HepG2 (cell line): ENCODE measurements around the gene YIF1A. TPM values are rescaled to one million over a fixed set of nuclear protein-coding genes. Genes with fewer than 3 reads are reported as not detected.

Experiments
- ATAC-seq: fragments of 200-7000 bp; cut with Tn5 transposase; 3 replicates; pipeline ENCODE4 v1.9.1; 2020; ENCODE audit warnings: mild to moderate bottlenecking, moderate library complexity
- BruUV-seq: library from RNA; stranded (reverse); fragments of 400-500 nt; replicated peaks from 2 replicates; lab custom pipeline; 2021; lab: Mats Ljungman, UMichigan
- CTCF ChIA-PET: fragments of 300-600 bp; formaldehyde crosslinking; extraction: SDS; loops from one replicate; lab custom pipeline; 2021; ENCODE audit warnings: low total read pairs, inconsistent platforms, low intra/inter-chr PET ratio; lab: Yijun Ruan, JAX
- POLR2A ChIA-PET: fragments of 350-600 bp; sonication (Branson Sonifier 250); formaldehyde crosslinking; loops from one replicate; lab custom pipeline; 2020; ENCODE audit warnings: antibody characterized with exemption, inconsistent platforms; lab: Yijun Ruan, JAX
- DNase-seq: peaks from one replicate; pipeline ENCODE4 v3.0.0-alpha.2; 2015; ENCODE audit warnings: low spot score
- FAIRE-seq: peaks from 3 replicates; lab custom pipeline; 2011; peaks lifted over from hg19 to GRCh38; lab: Jason Lieb, UNC
- H2AFZ ChIP-seq: one replicate; pipeline ENCODE4 v1.6.1; 2011; ENCODE audit warnings: low read length, inconsistent platforms
- H3K27ac ChIP-seq: fragments of 300-600 bp; 3 replicates; pipeline ENCODE4 v1.8.0; 2011; ENCODE audit warnings: mixed run types, mild to moderate bottlenecking, mixed read lengths, low read length, inconsistent platforms; ENCODE audit not compliant: insufficient read depth; ENCODE audit errors: extremely low read length
- H3K27me3 ChIP-seq, 2 experiments: fragments of 200-600 bp in 1 of 2; 2 replicates in 1 of 2; 3 replicates in 1 of 2; pipeline versions ENCODE4 v1.6.0 to v1.8.0; 2011; ENCODE audit warnings: low read length in 2 of 2, mild to moderate bottlenecking in 2 of 2, moderate library complexity in 2 of 2, inconsistent platforms in 1 of 2; ENCODE audit not compliant: insufficient read depth in 2 of 2, control insufficient read depth in 1 of 2
- H3K36me3 ChIP-seq, 2 experiments: fragments of 200-600 bp in 1 of 2; replicated peaks in 1 of 2; 2 replicates in 1 of 2; 3 replicates in 1 of 2; pipeline versions ENCODE4 v1.5.1 to v1.8.0; 2011; ENCODE audit warnings: low read length in 2 of 2, inconsistent platforms in 1 of 2; ENCODE audit not compliant: insufficient read depth in 2 of 2, control insufficient read depth in 1 of 2
- H3K4me1 ChIP-seq: 2 replicates; pipeline ENCODE4 v1.5.1; 2012; ENCODE audit warnings: low read length, inconsistent platforms; ENCODE audit not compliant: insufficient read depth
- H3K4me2 ChIP-seq: 2 replicates; pipeline ENCODE4 v1.6.0; 2011; ENCODE audit warnings: low read depth, low read length, inconsistent platforms
- H3K4me3 ChIP-seq, 3 experiments: fragments of 200-600 bp in 1 of 3; sonication (generic), shearing (Covaris generic) in 1 of 3; replicated peaks in 1 of 3; 2 replicates each; pipeline ENCODE4 v1.5.1; 2011 to 2016; ENCODE audit warnings: low read length in 3 of 3, inconsistent platforms in 2 of 3, low read depth in 2 of 3, mild to moderate bottlenecking in 2 of 3, control low read depth in 1 of 3, mixed read lengths in 1 of 3; ENCODE audit not compliant: insufficient read depth in 1 of 3
- H3K79me2 ChIP-seq: one replicate; pipeline ENCODE4 v1.6.1; 2011; ENCODE audit warnings: low read length, inconsistent platforms; ENCODE audit not compliant: insufficient read depth
- H3K9ac ChIP-seq: 2 replicates; pipeline ENCODE4 v1.6.0; 2011; ENCODE audit warnings: mild to moderate bottlenecking, low read depth, low read length, inconsistent platforms; ENCODE audit not compliant: insufficient read depth
- H3K9me3 ChIP-seq: 2 replicates; pipeline ENCODE4 v1.5.1; 2012; ENCODE audit warnings: mild to moderate bottlenecking, low read length
- H4K20me1 ChIP-seq: 2 replicates; pipeline ENCODE4 v1.6.0; 2011; ENCODE audit warnings: inconsistent platforms, mild to moderate bottlenecking, low read length, moderate library complexity; ENCODE audit not compliant: insufficient read depth
- ARNTL ChIP-seq: sonication (generic); formaldehyde crosslinking; IDR thresholded peaks from 2 replicates; pipeline ENCODE4 v1.4.0; 2020; ENCODE audit warnings: mild to moderate bottlenecking, missing genetic modification reagents
- BRD4 ChIP-seq: sonication (generic); formaldehyde crosslinking; IDR thresholded peaks from 2 replicates; pipeline ENCODE4 v1.4.0; 2020; ENCODE audit warnings: missing genetic modification reagents
- GABPB1 ChIP-seq: IDR thresholded peaks from 2 replicates; pipeline ENCODE4 v1.6.1; 2016; ENCODE audit warnings: mild to moderate bottlenecking, missing genetic modification reagents, moderate library complexity, missing compliant biosample characterization
- HBP1 ChIP-seq: IDR thresholded peaks from 2 replicates; pipeline ENCODE4 v1.6.1; 2016; ENCODE audit warnings: low read depth, control low read depth
- HOMEZ ChIP-seq: IDR thresholded peaks from 2 replicates; pipeline ENCODE4 v1.6.1; 2016; ENCODE audit warnings: low read depth
- PBX2 ChIP-seq: IDR thresholded peaks from 2 replicates; pipeline ENCODE4 v1.6.1; 2016; ENCODE audit warnings: control low read depth
- SATB2 ChIP-seq: sonication (generic); formaldehyde crosslinking; IDR thresholded peaks from 2 replicates; pipeline ENCODE4 v1.5.0; 2020; ENCODE audit warnings: missing genetic modification reagents
- SKIL ChIP-seq: sonication (generic); formaldehyde crosslinking; IDR thresholded peaks from 2 replicates; pipeline ENCODE4 v1.8.0; 2022; ENCODE audit warnings: missing genetic modification reagents, mild to moderate bottlenecking, moderate library complexity, borderline replicate concordance
- TAF15 ChIP-seq: fragments of 200-400 bp; formaldehyde crosslinking; IDR thresholded peaks from one replicate; pipeline ENCODE4 v1.6.1; 2018; ENCODE audit warnings: mild to moderate bottlenecking, low read depth, low read length; ENCODE audit not compliant: poor library complexity, severe bottlenecking
- THAP7 ChIP-seq: sonication (generic); formaldehyde crosslinking; IDR thresholded peaks from 2 replicates; pipeline ENCODE4 v1.8.1; 2023; ENCODE audit warnings: mild to moderate bottlenecking, missing genetic modification reagents
- ZNF224 ChIP-seq: sonication (generic); formaldehyde crosslinking; IDR thresholded peaks from 2 replicates; pipeline ENCODE4 v1.5.0; 2020; ENCODE audit warnings: mild to moderate bottlenecking, missing genetic modification reagents
- ZNF496 ChIP-seq: sonication (generic); formaldehyde crosslinking; IDR thresholded peaks from 2 replicates; pipeline ENCODE4 v1.8.1; 2023; ENCODE audit warnings: mild to moderate bottlenecking, moderate library complexity, missing genetic modification reagents; ENCODE audit not compliant: insufficient replicate concordance
- ZNF503 ChIP-seq: sonication (generic); formaldehyde crosslinking; IDR thresholded peaks from 2 replicates; pipeline ENCODE4 v1.4.0; 2020; ENCODE audit warnings: missing genetic modification reagents
- ZNF577 ChIP-seq: sonication (generic); formaldehyde crosslinking; IDR thresholded peaks from 2 replicates; pipeline ENCODE4 v1.4.0; 2020; ENCODE audit warnings: mild to moderate bottlenecking, low read depth, missing genetic modification reagents, borderline replicate concordance
- WGBS: methylation state at CpG from one replicate; pipeline ENCODE4 v1.1.6; 2017; ENCODE audit warnings: low lambda C conversion rate; 5-methylcytosine and 5-hydroxymethylcytosine counted together
- in situ Hi-C: cut with HindIII; loops from 2 replicates; pipeline ENCODE4 v1.10.0; 2017; ENCODE audit warnings: low pct_unique_long_range_greater_than_20kb; ENCODE audit not compliant: extremely low pct_ligation_motif_present
- intact Hi-C: fragments of 100-400 bp; cut with micrococcal nuclease; formaldehyde crosslinking; loops from one replicate; pipeline ENCODE4 v1.10.0; 2022; ENCODE audit not compliant: unreplicated experiment
- polyA plus RNA-seq, 8 experiments: library from polyadenylated mRNA; depleted of rRNA in 3 of 8; stranded (reverse) in 7 of 8; unstranded in 1 of 8; fragments of >200 nt; fragmentation: Illumina TruSeq in 4 of 8; extraction: Trizol in 4 of 8; gene quantifications; 2 replicates each; pipeline versions ENCODE4 v1.2.1 to v1.2.3, GENCODE V29; 2011 to 2016; ENCODE audit warnings: low read depth in 4 of 8, missing spikeins in 1 of 8, mixed read lengths in 1 of 8; ENCODE audit not compliant: insufficient read depth in 1 of 8
- total RNA-seq, 5 experiments: library from RNA; depleted of rRNA; stranded (reverse); fragments of >200 nt; fragmentation: Illumina TruSeq; extraction: Trizol; gene quantifications; 2 replicates each; pipeline ENCODE4 v1.2.3, GENCODE V29; 2016; ENCODE audit warnings: low read depth in 1 of 5

Gene YIF1A
- total and polyA plus RNA-seq, 2 of the 13 experiments (the other 11 are each of a cell fraction or from before 2014, with no cell fraction given): 133 to 145 TPM

- no peak for TF ChIP-seq ZNF503 (CRISPR knock-in tag)
- no peak for TF ChIP-seq ZNF496 (CRISPR knock-in tag)
Observed at GRCh38 chr11:66237867-66238266, 51.1 kb downstream of the YIF1A start (continued).

- in situ Hi-C loops: no loop called here
- Histone ChIP-seq H3K79me2 (no peaks in the 10 kb centered on the region), H4K20me1 (no peaks in the 10 kb centered on the region), H3K9me3 (no peaks in the 10 kb centered on the region), H3K4me1 (no peaks in the 10 kb centered on the region), H3K4me3 (no peak overlapping the region), H3K9ac (no peak overlapping the region), H2AFZ (no peak overlapping the region), H3K36me3 (peaks cover 6 to 19% of the 10 kb centered on the region in 2 experiments; a peak in 4 of 5 replicates), H3K27me3 (no peaks in the 10 kb centered on the region), H3K27ac (no peak overlapping the region), H3K4me2 (no peak overlapping the region)
- no peak for ATAC-seq
- ChIA-PET CTCF (no interaction called here), POLR2A (no interaction called here)
- DNase-seq: no peak
- intact Hi-C loops: no loop called here
- 94% methylated on average over 6 of the region's 11 CpGs for WGBS
- BruUV-seq: no TSS peak
- no peak for FAIRE-seq
- TF ChIP-seq TAF15 (no peak), ARNTL (no peak), SKIL (CRISPR knock-in tag) (no peak), PBX2 (CRISPR knock-in tag) (no peak), BRD4 (no peak), HBP1 (CRISPR knock-in tag) (no peak), ZNF577 (CRISPR knock-in tag) (no peak), HOMEZ (CRISPR knock-in tag) (no peak), ZNF224 (no peak), GABPB1 (CRISPR knock-in tag) (no peak), THAP7 (CRISPR knock-in tag) (no peak), SATB2 (CRISPR knock-in tag) (no peak)
Observed at GRCh38 chr11:66235141-66235540, 53.8 kb downstream of the YIF1A start.
